GF-D8 (cell line): ENCODE measurements around the gene VPS16.
A peak's percentile ranks its signal among the peaks of the same experiment; 100 is the strongest.

ENCODE experiments used
- DNase-seq: peaks from one replicate; lab custom pipeline; 2025; lab: John Stamatoyannopoulos, UW

Gene VPS16

GRCh38 chr20:2840138-2840966, at the start of gene VPS16, which contains the start of gene PCED1A:
Gene VPS16, plus strand, starts transcription at chr20:2840745. Its CDS starts 30 bp downstream, at chr20:2840775.
Gene PCED1A, minus strand, starts transcription at chr20:2840655. Its CDS starts 743 bp downstream, at chr20:2839912.
- peak; percentile 51 for DNase-seq

DNA sequence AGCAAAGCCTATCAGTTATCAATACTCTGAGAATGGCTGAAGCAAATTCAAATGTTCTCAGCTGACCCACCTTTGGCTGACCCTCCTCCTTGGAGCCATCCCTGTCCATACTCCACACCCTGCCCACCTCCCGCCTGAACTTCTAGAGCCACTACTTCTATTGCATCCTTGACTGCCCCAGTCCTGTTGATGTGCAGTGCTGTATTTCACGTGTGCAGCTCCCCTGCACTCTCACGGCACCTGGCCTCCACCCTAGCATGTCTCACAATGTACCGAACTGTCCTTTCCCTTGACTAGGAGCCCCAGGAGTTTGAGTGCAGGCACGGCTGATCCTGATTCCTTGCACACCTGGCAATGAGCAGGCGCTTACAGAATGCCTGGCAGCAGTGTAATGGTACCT, 47.1 kb upstream of the VPS16 start:
- no peak for DNase-seq

DNA sequence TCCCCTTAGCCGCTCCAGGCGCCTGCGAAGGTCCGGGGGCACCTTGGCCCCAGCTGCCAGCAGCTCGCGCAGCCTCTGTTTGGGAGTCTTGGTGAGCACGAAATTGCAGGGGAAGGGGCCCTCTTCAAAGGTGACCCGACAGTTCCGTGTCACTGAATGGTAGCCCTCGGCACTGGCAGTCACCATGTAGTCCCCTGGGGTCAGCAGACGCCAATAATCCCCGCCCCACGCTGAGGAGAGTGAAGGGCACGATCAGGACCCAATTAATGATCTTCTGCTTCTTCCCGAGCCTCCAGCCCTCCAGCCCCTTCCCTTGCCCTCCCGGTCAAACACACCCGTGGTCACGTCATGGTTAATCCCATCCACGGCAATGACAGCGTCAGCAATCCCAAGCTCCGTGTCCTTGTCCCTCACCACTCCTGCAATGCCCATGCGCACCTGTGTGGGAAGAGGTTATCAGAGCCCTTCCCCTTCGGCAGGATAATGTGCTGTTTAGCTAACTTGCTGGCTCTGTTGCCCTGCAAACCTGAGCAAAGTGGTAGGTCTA, 46.3 kb upstream of the VPS16 start:
- DNase-seq: no peak

DNA sequence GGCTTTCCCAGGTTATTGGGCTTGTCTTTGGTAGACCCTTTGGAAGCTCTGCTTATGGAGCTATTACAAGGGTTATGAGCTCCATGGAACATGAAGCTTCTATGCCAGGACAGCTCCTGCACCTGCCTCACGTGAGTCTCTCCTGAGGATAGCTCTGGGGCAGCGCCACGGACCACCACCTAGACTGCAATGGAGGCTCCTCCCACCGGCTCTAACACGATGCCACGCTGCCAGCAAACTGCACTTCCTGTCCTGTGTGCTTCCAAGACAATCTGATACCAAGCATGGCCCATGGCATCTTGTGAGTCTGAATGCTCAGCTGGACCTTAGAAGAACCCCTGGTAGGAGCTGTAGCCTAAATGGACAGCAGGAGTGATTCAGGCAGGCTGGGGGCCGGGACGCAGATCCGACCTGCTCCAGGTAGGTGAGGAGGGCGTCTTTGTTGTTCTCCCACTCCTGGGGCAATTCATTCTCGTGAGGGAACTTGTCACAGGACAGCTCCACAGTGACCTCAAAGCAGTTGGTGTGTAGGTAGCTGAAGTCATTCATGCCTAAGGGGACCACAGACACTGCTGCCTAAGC, 45.6 kb upstream of the VPS16 start:
- no peak for DNase-seq

DNA sequence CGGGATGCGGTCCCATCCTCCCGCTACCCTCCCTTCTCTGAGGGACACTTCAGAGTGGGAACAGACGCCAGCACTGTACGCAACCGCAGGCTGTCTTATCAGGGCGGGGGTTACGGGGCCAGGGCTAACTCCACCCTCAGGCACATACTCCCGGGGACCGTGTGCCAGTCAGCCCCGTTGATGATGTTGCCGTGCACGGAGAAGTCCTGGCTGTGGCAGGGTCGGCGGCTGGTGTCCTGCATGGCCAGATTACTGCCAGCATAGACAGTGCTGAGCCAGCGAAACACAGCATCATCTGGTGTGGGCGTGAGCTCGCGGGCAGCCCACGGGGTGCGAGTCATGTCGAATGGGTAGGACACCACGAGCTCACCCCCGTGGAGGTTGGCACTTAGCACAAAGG, 45.1 kb upstream of the VPS16 start:
- no peak for DNase-seq

DNA sequence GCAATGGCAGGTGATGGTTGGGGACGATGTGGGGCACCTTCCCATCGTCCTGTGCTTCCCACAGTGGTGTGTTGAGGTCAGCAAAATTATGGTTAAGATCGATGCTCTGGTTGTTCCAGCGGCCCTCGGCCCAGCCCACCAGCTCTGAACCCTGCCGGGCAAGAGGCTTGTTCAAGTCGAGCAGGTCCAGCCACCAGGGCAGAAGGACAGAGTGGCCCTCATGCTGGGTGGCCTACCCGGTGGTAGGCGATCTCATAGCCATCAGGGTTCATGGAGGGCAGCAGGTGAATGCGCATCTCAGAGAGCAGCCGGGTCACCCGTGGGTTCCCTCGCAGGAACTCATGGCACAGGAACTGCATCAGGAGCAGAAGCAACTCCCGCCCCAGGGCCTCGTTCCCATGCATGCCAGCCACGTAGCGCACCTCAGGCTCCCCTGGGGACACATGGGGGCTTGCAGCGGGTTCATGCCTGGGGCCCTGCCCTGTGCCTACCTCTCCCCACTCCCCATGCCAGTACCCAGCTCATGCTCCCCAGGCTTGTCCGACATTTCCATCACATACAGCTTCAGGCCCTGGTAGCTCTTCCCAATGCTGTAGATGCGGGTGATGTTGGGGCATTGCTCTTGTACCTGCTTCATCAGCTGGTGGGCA, 44.4 kb upstream of the VPS16 start:
- DNase-seq: no peak

GRCh38 chr20:2797136-2797983, 43.2 kb upstream of the VPS16 start:
- no peak for DNase-seq

DNA sequence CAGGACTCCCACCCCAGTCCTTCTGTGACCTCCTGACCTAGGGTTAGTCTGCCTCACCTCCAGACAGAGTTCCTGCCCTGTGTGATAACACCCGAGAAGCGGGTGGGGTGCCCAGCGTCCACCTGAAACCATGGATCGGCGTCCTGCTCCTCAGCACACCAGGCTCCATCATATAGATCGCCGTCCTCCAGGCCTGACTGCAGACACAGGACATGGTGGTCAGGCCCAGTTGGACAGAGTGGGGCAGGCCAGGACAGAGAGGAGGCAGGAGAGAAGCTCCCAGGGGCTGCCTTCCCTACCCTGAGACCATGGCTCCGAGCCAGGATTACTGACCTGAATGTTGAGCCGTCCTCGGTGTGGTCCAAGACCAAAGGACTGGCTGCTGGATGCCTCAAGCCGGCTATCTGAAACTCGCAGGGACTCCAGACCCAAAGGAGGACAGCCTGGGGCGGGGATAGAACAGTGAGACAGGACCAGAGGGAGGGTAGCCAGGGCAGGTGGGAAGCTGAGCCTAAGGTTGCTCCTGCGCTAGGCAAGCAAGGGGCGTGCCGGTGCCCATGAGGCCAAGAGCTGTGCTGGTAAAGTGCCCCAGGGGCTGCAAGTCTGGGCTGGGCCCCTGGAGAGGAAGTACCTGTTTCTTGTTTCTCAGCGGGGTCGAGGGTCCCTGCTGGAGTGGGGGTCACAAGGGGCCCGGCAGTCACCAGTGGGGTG, 42.3 kb upstream of the VPS16 start:
- DNase-seq: no peak

GRCh38 chr20:2798814-2799213, 41.7 kb upstream of the VPS16 start:
- peak; percentile 12 for DNase-seq

GRCh38 chr20:2799271-2799670, 41.3 kb upstream of the VPS16 start:
- DNase-seq: no peak

DNA sequence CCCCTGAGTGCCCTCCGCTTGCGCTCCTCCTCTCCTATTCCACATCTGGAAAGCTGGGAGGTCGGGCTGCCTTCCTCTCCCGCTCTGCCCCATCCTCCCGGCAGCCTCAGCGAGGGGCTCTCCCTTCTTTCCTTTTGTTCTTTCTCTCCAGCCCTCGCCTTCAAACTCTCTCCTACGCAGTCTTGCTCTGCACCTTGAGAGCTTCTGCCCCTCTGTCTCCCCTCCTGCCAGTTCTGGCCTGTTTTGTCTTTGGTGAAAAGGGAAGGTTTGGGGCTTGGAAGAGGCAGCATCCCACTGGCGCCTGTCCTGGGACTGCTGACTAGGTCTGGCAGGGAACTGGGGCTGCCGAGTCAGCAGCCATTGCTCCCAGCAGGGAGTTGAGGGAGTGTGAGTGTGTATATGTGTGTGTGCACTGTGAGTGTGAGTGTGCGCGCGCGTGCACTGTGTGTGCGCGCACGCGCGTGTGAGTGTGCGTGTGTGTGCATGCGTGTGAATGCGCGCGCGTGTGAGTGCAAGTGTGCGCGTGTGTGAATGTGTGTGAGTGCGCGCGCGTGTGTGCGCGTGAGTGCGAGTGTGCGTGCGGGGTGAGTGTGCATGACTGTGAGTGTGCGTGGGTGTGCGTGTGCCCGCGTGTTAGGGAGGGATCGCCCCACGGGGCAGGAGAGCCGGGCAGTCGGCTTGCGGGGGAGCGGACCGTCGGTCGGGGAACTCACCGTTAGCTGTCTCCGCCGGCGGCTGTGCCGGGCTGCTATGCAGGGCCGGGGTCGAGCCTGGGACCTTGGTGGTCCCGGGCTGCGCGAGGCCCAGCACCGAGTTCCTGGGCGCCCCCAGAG, 40.6 kb upstream of the VPS16 start:
- no peak for DNase-seq

DNA sequence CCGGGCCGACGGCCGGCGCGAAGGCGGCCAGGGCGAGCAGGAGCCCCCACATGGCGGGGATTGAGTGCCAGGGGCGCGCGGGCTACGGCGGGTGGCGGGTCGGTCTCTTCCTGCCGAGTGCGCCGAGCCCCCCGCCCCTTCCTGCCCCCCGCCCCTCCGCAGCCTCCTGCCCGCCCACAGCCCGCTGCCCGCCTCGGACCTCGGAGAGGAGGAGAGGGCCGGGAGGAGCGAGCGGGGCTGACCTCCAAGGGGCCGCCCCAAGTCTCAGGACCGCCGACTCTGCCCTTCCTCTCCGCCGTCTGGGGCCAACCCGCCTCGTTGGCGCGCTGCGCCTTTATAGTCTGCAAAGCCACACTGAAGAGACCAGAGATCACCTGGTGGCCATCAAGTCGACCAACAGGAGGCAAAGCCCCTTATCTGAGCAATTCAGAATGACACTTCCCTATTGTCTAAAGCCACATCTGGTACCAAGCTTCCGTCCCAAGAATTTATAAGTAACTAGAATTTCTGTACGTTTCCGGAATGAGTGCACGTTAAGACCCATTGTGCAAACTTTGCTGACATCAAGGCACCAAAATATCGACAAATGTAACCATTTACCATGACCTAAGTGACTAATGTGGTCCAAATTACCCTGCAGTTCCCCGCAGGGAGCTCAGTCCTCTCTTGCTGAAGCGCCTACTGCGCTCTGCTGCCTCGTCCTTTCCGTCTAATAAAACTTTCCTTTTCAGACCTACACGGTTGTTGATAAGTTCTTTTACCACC, 39.8 kb upstream of the VPS16 start, which contains the start of gene CPXM1:
Gene CPXM1 (minus strand): TSS at position 107 of the 765 bp plus-strand sequence. CDS start 55 bp downstream, at position 52.
- DNase-seq: peak; percentile 92

DNA sequence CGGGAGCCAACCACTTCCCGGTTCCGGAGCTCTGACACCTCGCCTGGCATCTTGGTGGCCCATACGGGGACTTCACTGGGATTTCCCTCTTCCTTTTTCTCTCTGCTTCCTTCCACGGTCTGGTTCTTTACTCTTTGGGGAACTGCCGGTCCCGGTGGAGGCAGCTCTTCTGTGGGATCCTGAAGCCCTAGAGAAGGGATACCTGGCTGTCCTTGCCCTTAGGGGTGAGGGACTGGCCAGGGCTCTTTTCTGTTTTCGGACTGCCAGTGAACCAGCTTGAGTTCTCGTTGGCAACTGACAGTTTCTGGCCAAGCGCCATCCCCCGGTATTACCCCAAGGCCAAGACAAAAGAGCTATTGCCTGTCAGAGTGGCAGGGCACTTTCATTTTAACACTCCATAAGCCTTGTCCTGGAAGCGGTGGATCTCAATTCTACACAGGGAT, 39.2 kb upstream of the VPS16 start:
- peak; percentile 75 for DNase-seq

DNA sequence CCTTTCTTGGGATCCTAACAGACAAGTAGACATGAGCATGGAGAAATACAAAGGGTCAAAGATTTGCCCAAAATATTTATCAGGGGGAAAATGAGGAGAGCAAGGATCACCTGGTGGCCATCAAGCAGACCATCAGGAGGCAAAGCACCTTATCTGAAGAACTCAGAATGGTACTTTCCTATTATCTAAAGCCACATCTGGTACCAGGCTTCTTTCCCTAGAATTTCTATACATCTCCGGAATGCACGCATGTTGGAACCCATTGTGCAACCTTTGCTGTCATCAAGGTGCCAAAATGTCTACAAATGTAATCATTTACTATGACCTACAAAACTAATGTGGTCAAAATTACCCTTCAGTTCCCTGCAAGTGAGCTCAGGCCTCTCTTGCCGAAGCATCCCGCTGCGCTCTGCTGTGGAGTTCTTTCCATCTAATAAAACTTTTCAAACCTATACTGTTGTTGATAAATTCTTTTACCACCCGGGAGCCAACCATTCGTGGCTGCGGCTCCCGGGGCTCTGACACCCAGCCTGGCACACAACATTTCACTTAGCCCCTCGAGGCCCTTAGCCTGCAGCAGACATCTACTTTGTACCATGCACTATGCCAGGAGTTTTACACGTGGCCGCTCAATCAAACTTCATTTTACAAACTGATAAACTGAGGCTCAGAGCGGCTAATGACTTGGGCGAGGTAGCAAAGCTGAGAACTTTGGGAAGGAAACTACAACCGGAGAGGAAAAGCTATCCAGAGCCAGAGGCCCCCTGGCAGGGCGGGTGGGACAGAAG, 36.3 kb upstream of the VPS16 start:
- DNase-seq: no peak

GRCh38 chr20:2804852-2805688, 35.5 kb upstream of the VPS16 start:
- no peak for DNase-seq

DNA sequence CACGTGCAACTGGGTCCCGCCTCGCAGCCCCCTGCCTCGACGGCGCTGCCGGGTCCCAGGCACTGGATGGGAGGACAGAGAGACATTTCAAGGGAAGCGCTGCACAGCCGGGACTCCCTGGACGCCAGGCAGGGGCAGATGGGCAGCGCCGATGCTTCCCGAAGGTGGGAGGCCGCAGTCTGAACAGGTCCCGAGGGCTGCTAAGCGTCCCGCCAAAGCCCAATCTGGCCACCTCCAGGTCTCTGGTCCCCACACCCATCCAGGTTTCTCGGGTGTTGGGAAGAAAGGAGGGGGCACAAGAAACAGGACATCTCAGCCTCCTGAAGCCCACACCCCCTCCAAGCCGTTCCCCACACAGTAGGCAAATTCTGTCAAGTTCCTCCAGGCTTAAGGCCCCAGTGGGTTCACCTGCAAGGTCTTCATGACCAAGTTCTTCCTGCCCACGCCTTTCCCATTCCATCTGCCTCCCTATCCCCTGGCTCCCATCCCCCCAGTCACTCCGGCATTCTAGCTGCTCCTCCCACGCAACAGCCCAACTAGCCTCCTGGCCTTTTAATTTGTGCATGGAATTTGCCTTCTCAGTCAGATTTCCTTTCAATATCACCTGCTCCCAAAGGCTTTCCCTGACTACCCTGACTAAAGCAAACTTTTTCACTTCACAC, 34.7 kb upstream of the VPS16 start:
- no peak for DNase-seq

GRCh38 chr20:2806351-2806701, 34.2 kb upstream of the VPS16 start:
- no peak for DNase-seq
